ENCODE data around the gene GRIA1. TPM values are rescaled to one million over a fixed set of nuclear protein-coding genes. Genes with fewer than 3 reads are reported as not detected.

Gene GRIA1
- total RNA-seq, 3 donors from 2014 or later (not counting 1 experiment from before 2014, with no cell fraction given), result not detected

DNA sequence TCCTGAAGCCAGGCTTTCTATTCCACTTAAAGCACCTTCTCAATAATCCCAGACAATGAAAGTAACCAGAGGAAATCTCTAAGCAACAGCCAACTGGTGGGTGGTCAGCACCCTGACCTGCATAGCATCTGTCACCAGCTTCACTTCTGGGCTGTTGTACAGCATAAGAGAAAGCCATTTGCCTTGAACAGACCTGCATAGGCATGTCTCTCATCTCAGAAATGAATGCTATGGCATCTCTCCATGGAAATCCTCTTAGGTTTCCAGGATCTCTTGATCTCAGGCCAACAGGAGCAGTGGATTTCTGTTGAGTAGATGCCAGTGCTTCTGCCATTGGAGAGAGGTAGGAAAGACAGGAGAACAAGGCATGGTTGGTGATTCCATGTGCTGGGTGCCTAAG, 213.6 kb downstream of the GRIA1 start:
- Mint-ChIP-seq H3K4me1 (no peaks in the 10 kb centered on the region), H3K27me3 (ENCODE audit: low read depth in 2 of 2) (no peaks in the 10 kb centered on the region), H3K4me3 (no peak overlapping the region), H3K36me3 (no peaks in the 10 kb centered on the region), H3K27ac (no peak overlapping the region), H3K9me3 (peaks cover 0 to 6% of the 10 kb centered on the region in 2 donors)
- H3K27ac ChIP-seq (ENCODE audit: low read length), result no peak overlapping the region
- no peaks in the 10 kb centered on the region for H3K4me1 ChIP-seq (ENCODE audit: control insufficient read depth, insufficient read depth, low read length)
- H3K36me3 ChIP-seq (ENCODE audit: control insufficient read depth, insufficient read depth, low read length), result no peaks in the 10 kb centered on the region
- intact Hi-C loops (cut with micrococcal nuclease), result no loop called here
- DNase-seq (no peak), ATAC-seq (no peak)
- no peak for TF ChIP-seq CTCF (IDR thresholded peaks at IDR 0.05)
- peaks cover under 1% of the 10 kb centered on the region for H3K9me3 ChIP-seq (ENCODE audit: control insufficient read depth, insufficient read depth, low read length)
- no peak overlapping the region for H3K4me3 ChIP-seq (ENCODE audit: low read length)
- no peaks in the 10 kb centered on the region for H3K27me3 ChIP-seq (ENCODE audit: control insufficient read depth, insufficient read depth, low read length)

- no peak overlapping the region for H3K27ac Mint-ChIP-seq
Measured at GRCh38 chr5:153707626-153708025, 217.2 kb downstream of the GRIA1 start.

GRCh38 chr5:153711755-153712154, 221.3 kb downstream of the GRIA1 start:
- Mint-ChIP-seq H3K27me3 (ENCODE audit: low read depth in 2 of 2) (peaks cover 0 to 3% of the 10 kb centered on the region in 2 donors), H3K36me3 (no peaks in the 10 kb centered on the region), H3K4me3 (no peak overlapping the region), H3K4me1 (no peaks in the 10 kb centered on the region), H3K9me3 (peaks cover 0 to 5% of the 10 kb centered on the region in 2 donors), H3K27ac (no peak overlapping the region)
- intact Hi-C loops (cut with micrococcal nuclease), result no loop called here
- Histone ChIP-seq H3K4me3 (ENCODE audit: low read length) (no peak overlapping the region), H3K27me3 (ENCODE audit: control insufficient read depth, insufficient read depth, low read length) (no peaks in the 10 kb centered on the region), H3K27ac (ENCODE audit: low read length) (no peak overlapping the region), H3K36me3 (ENCODE audit: control insufficient read depth, insufficient read depth, low read length) (no peaks in the 10 kb centered on the region), H3K9me3 (ENCODE audit: control insufficient read depth, insufficient read depth, low read length) (no peaks in the 10 kb centered on the region), H3K4me1 (ENCODE audit: control insufficient read depth, insufficient read depth, low read length) (no peaks in the 10 kb centered on the region)
- ATAC-seq (no peak), DNase-seq (no peak)
- TF ChIP-seq CTCF (IDR thresholded peaks at IDR 0.05), result no peak
- 93% methylated on average over 3 of the region's 4 CpGs for WGBS (ENCODE audit: insufficient coverage)

More at GRCh38 chr5:153707626-153708025, 217.2 kb downstream of the GRIA1 start:
- no peak for ATAC-seq
- H3K9me3 ChIP-seq (ENCODE audit: control insufficient read depth, insufficient read depth, low read length), result no peaks in the 10 kb centered on the region
- no peak overlapping the region for H3K4me3 Mint-ChIP-seq
- no peak for TF ChIP-seq CTCF (IDR thresholded peaks at IDR 0.05)
- no peaks in the 10 kb centered on the region for H3K27me3 ChIP-seq (ENCODE audit: control insufficient read depth, insufficient read depth, low read length)
- no peaks in the 10 kb centered on the region for H3K4me1 Mint-ChIP-seq
- no peak overlapping the region for H3K4me3 ChIP-seq (ENCODE audit: low read length)
- H3K36me3 ChIP-seq (ENCODE audit: control insufficient read depth, insufficient read depth, low read length), result no peaks in the 10 kb centered on the region
- no peak overlapping the region for H3K27ac ChIP-seq (ENCODE audit: low read length)
- H3K36me3 Mint-ChIP-seq, result no peaks in the 10 kb centered on the region
- intact Hi-C loops (cut with micrococcal nuclease), result no loop called here
- 74% methylated on average over 6 of the region's 6 CpGs for WGBS (ENCODE audit: insufficient coverage)
- H3K27me3 Mint-ChIP-seq (ENCODE audit: low read depth in 2 of 2), result peaks cover 0 to 3% of the 10 kb centered on the region in 2 donors
- no peak for DNase-seq
- H3K9me3 Mint-ChIP-seq, result peaks cover 0 to 5% of the 10 kb centered on the region in 2 donors
- no peaks in the 10 kb centered on the region for H3K4me1 ChIP-seq (ENCODE audit: control insufficient read depth, insufficient read depth, low read length)

- TF ChIP-seq CTCF (IDR thresholded peaks at IDR 0.05), result no peak
- H3K27ac Mint-ChIP-seq, result no peak overlapping the region
- ATAC-seq (no peak), DNase-seq (no peak)
- WGBS (ENCODE audit: insufficient coverage), result 71% methylated on average over 3 of the region's 3 CpGs
- no peak overlapping the region for H3K4me3 Mint-ChIP-seq
- H3K36me3 ChIP-seq (ENCODE audit: control insufficient read depth, insufficient read depth, low read length), result no peaks in the 10 kb centered on the region
- H3K27ac ChIP-seq (ENCODE audit: low read length), result no peak overlapping the region
- H3K4me3 ChIP-seq (ENCODE audit: low read length), result no peak overlapping the region
- no peaks in the 10 kb centered on the region for H3K27me3 ChIP-seq (ENCODE audit: control insufficient read depth, insufficient read depth, low read length)
- intact Hi-C loops (cut with micrococcal nuclease), result no loop called here
- H3K9me3 ChIP-seq (ENCODE audit: control insufficient read depth, insufficient read depth, low read length), result no peaks in the 10 kb centered on the region
- H3K9me3 Mint-ChIP-seq, result peaks cover 0 to 5% of the 10 kb centered on the region in 2 donors
- no peaks in the 10 kb centered on the region for H3K4me1 Mint-ChIP-seq
- H3K4me1 ChIP-seq (ENCODE audit: control insufficient read depth, insufficient read depth, low read length), result no peaks in the 10 kb centered on the region
- H3K36me3 Mint-ChIP-seq, result no peaks in the 10 kb centered on the region
- H3K27me3 Mint-ChIP-seq (ENCODE audit: low read depth in 2 of 2), result peaks cover 0 to 3% of the 10 kb centered on the region in 2 donors
Measured at GRCh38 chr5:153712946-153713345, 222.5 kb downstream of the GRIA1 start.
